ENCODE results near the gene KCNK1.
"Not testable (repeated sequence)": the region's sequence is repeated elsewhere in the genome, so short reads cannot be mapped to it uniquely, and the experiment has no call there.

KCNK1 gene

GRCh38 chr1:233607252-233608119, 6.4 kb upstream of the KCNK1 start:
- DNase-seq (ENCODE audit: low read depth, low spot score) = no peak

GRCh38 chr1:233608988-233609387, 4.9 kb upstream of the KCNK1 start:
- DNase-seq (ENCODE audit: low read depth, low spot score) = no peak

GRCh38 chr1:233609926-233610325, 4.0 kb upstream of the KCNK1 start:
- no peak for DNase-seq (ENCODE audit: low read depth, low spot score)

GRCh38 chr1:233610628-233611027, 3.3 kb upstream of the KCNK1 start:
- no peak for DNase-seq (ENCODE audit: low read depth, low spot score)

GRCh38 chr1:233611363-233611762, 2.5 kb upstream of the KCNK1 start:
- DNase-seq (ENCODE audit: low read depth, low spot score) = not testable (repeated sequence)

- DNase-seq (ENCODE audit: low read depth, low spot score) = no peak
These were observed 352 bp downstream of the KCNK1 start for GRCh38 chr1:233614173-233614742.

GRCh38 chr1:233614743-233615521, 1.0 kb downstream of the KCNK1 start:
- DNase-seq (ENCODE audit: low read depth, low spot score) = no peak

GRCh38 chr1:233615571-233615970, 1.7 kb downstream of the KCNK1 start:
- no peak for DNase-seq (ENCODE audit: low read depth, low spot score)

- no peak for DNase-seq (ENCODE audit: low read depth, low spot score)
These were observed 3.1 kb downstream of the KCNK1 start for GRCh38 chr1:233617025-233617424.

- DNase-seq (ENCODE audit: low read depth, low spot score) = not testable (repeated sequence)
These were observed 5.5 kb downstream of the KCNK1 start for GRCh38 chr1:233619414-233619813.

GRCh38 chr1:233620065-233620464, 6.2 kb downstream of the KCNK1 start:
- DNase-seq (ENCODE audit: low read depth, low spot score) = no peak

- DNase-seq (ENCODE audit: low read depth, low spot score) = no peak
These were observed 8.0 kb downstream of the KCNK1 start for GRCh38 chr1:233621923-233622322.

- DNase-seq (ENCODE audit: low read depth, low spot score) = no peak
These were observed 10.4 kb downstream of the KCNK1 start for GRCh38 chr1:233624289-233624688.

- no peak for DNase-seq (ENCODE audit: low read depth, low spot score)
These were observed 11.2 kb downstream of the KCNK1 start for GRCh38 chr1:233625087-233625486.

GRCh38 chr1:233625510-233625981, 11.6 kb downstream of the KCNK1 start:
- DNase-seq (ENCODE audit: low read depth, low spot score) = no peak

- no peak for DNase-seq (ENCODE audit: low read depth, low spot score)
These were observed 13.5 kb downstream of the KCNK1 start for GRCh38 chr1:233627376-233627775.

- no peak for DNase-seq (ENCODE audit: low read depth, low spot score)
These were observed 13.9 kb downstream of the KCNK1 start for GRCh38 chr1:233627823-233628222.

- DNase-seq (ENCODE audit: low read depth, low spot score) = no peak
These were observed 15.5 kb downstream of the KCNK1 start for GRCh38 chr1:233629305-233629935.

- DNase-seq (ENCODE audit: low read depth, low spot score) = no peak
These were observed 18.0 kb downstream of the KCNK1 start for GRCh38 chr1:233631810-233632405.

- no peak for DNase-seq (ENCODE audit: low read depth, low spot score)
These were observed 18.5 kb downstream of the KCNK1 start for GRCh38 chr1:233632436-233632835.

GRCh38 chr1:233635765-233636502, 22.0 kb downstream of the KCNK1 start:
- no peak for DNase-seq (ENCODE audit: low read depth, low spot score)

All from activated naive CD8-positive, alpha-beta T cell treated with anti-CD3 and anti-CD28 coated beads, Interleukin-2, amount 50 U/mL, for 16 hours (primary cell).